Measurements from ENCODE around the gene RRAGA. TPM values are rescaled to one million over a fixed set of nuclear protein-coding genes. Genes with fewer than 3 reads are reported as not detected.
"Not testable (repeated sequence)": the region's sequence is repeated elsewhere in the genome, so short reads cannot be mapped to it uniquely, and the experiment has no call there.

The RRAGA gene
- total RNA-seq, 4 donors from 2014 or later, result 52.5 to 92.8 (median 71.5) TPM

- Histone ChIP-seq H3K27me3 (no peaks in the 10 kb centered on the region), H3K9me3 (no peaks in the 10 kb centered on the region), H3K36me3 (no peaks in the 10 kb centered on the region), H3K27ac (no peak overlapping the region), H3K4me3 (no peak overlapping the region), H3K4me1 (no peaks in the 10 kb centered on the region)
- no peak for ATAC-seq
- WGBS, 2 donors (ENCODE audit: low coverage in 1 of 2), result 53 to 94% methylated on average over 3 of the region's 3 CpGs
- TF ChIP-seq POLR2A (IDR thresholded peaks at IDR 0.05) (no peak), CTCF (IDR thresholded peaks at IDR 0.05) (no peak), POLR2AphosphoS5 (IDR thresholded peaks at IDR 0.05) (no peak), EP300 (IDR thresholded peaks at IDR 0.05) (no peak)
Measured at GRCh38 chr9:19020886-19021455, 28.3 kb upstream of the RRAGA start.

- not testable (repeated sequence) for H3K9me3 ChIP-seq, H3K27me3 ChIP-seq, H3K36me3 ChIP-seq, H3K4me3 ChIP-seq, H3K27ac ChIP-seq, H3K4me1 ChIP-seq, ATAC-seq
- 50 to 100% methylated on average over 1 of the region's 2 CpGs for WGBS, 2 donors (ENCODE audit: low coverage in 1 of 2)
Measured at GRCh38 chr9:19021649-19022048, 27.6 kb upstream of the RRAGA start.

GRCh38 chr9:19022206-19022605 is 27.0 kb upstream of the RRAGA start:
- H3K27me3 ChIP-seq, result no peaks in the 10 kb centered on the region
- no peak overlapping the region for H3K4me3 ChIP-seq
- no peaks in the 10 kb centered on the region for H3K4me1 ChIP-seq
- no peak for TF ChIP-seq POLR2A (IDR thresholded peaks at IDR 0.05)
- TF ChIP-seq POLR2AphosphoS5 (IDR thresholded peaks at IDR 0.05), result no peak
- no peak for TF ChIP-seq EP300 (IDR thresholded peaks at IDR 0.05)
- no peak for TF ChIP-seq CTCF (IDR thresholded peaks at IDR 0.05)
- ATAC-seq, result no peak
- no peaks in the 10 kb centered on the region for H3K9me3 ChIP-seq
- H3K27ac ChIP-seq, result no peak overlapping the region
- 100% methylated on average over 2 of the region's 2 CpGs for WGBS, 2 donors (ENCODE audit: low coverage in 1 of 2)
- no peaks in the 10 kb centered on the region for H3K36me3 ChIP-seq

GRCh38 chr9:19023078-19023477 is 26.1 kb upstream of the RRAGA start:
- Histone ChIP-seq H3K27ac (no peak overlapping the region), H3K9me3 (no peaks in the 10 kb centered on the region), H3K27me3 (no peaks in the 10 kb centered on the region), H3K4me3 (no peak overlapping the region), H3K36me3 (no peaks in the 10 kb centered on the region), H3K4me1 (no peaks in the 10 kb centered on the region)
- TF ChIP-seq EP300 (IDR thresholded peaks at IDR 0.05), result no peak
- TF ChIP-seq POLR2A (IDR thresholded peaks at IDR 0.05), result no peak
- no peak for TF ChIP-seq CTCF (IDR thresholded peaks at IDR 0.05)
- TF ChIP-seq POLR2AphosphoS5 (IDR thresholded peaks at IDR 0.05), result no peak
- WGBS, 2 donors (ENCODE audit: low coverage in 1 of 2), result 63 to 79% methylated on average over 5 of the region's 5 CpGs
- no peak for ATAC-seq

- H3K27me3 ChIP-seq, result no peaks in the 10 kb centered on the region
- H3K27ac ChIP-seq, result no peak overlapping the region
- WGBS, 2 donors (ENCODE audit: low coverage in 1 of 2), result 83 to 96% methylated on average over 6 of the region's 6 CpGs
- no peak overlapping the region for H3K4me3 ChIP-seq
- H3K36me3 ChIP-seq, result no peaks in the 10 kb centered on the region
- no peaks in the 10 kb centered on the region for H3K9me3 ChIP-seq
- ATAC-seq, result no peak
- TF ChIP-seq CTCF (IDR thresholded peaks at IDR 0.05) (no peak), EP300 (IDR thresholded peaks at IDR 0.05) (no peak), POLR2A (IDR thresholded peaks at IDR 0.05) (no peak), POLR2AphosphoS5 (IDR thresholded peaks at IDR 0.05) (no peak)
- no peaks in the 10 kb centered on the region for H3K4me1 ChIP-seq
Measured at GRCh38 chr9:19026375-19026774, 22.9 kb upstream of the RRAGA start.
